Thoracic aorta (tissue), 2 donors: ENCODE measurements around the gene RELL1. TPM values are rescaled to one million over a fixed set of nuclear protein-coding genes. Genes with fewer than 3 reads are reported as not detected.

ENCODE experiments used
- ATAC-seq: fragments of 150-250 bp; one replicate; pipeline ENCODE4 v1.8.0; 2017; ENCODE audit warnings: low read depth; ENCODE audit not compliant: insufficient number of reproducible peaks, low FRiP score
- DNase-seq: peaks from one replicate; pipeline ENCODE4 v3.0.0-alpha.2; 2020; ENCODE audit warnings: low spot score
- H3K27ac ChIP-seq, 2 donors: fragments of 200-600 bp; sonication (generic); 1 replicate in 1 of 2; 2 replicates in 1 of 2; pipeline ENCODE4 v1.5.1; 2016; ENCODE audit warnings: mild to moderate bottlenecking in 2 of 2, moderate library complexity in 2 of 2
- H3K27me3 ChIP-seq: fragments of 200-600 bp; sonication (generic); replicated peaks from 2 replicates; pipeline ENCODE4 v1.6.0; 2016; ENCODE audit warnings: mild to moderate bottlenecking; ENCODE audit not compliant: insufficient read depth
- H3K36me3 ChIP-seq: fragments of 200-600 bp; sonication (generic); one replicate; pipeline ENCODE4 v1.5.1; 2016
- H3K4me1 ChIP-seq, 2 donors: fragments of 200-600 bp; sonication (generic); 1 replicate in 1 of 2; 2 replicates in 1 of 2; pipeline versions ENCODE4 v1.5.1 to v1.6.0; 2016; ENCODE audit warnings: low read depth in 2 of 2, mild to moderate bottlenecking in 1 of 2; ENCODE audit not compliant: control insufficient read depth in 1 of 2
- H3K4me3 ChIP-seq: fragments of 200-600 bp; sonication (generic); 2 replicates; pipeline ENCODE4 v1.5.1; 2016; ENCODE audit warnings: mild to moderate bottlenecking
- H3K9me3 ChIP-seq: fragments of 200-600 bp; sonication (generic); 2 replicates; pipeline ENCODE4 v1.5.1; 2016
- CTCF ChIP-seq: fragments of 200-600 bp; sonication (generic); IDR thresholded peaks from one replicate; pipeline ENCODE4 v1.5.1; 2019; ENCODE audit warnings: antibody characterized with exemption
- total RNA-seq, 2 donors: library from RNA; depleted of rRNA; stranded (reverse); fragments of >200 nt; gene quantifications; one replicate each; pipeline versions ENCODE4 v1.1.0 to v1.2.3, GENCODE V29; 2016

Gene RELL1
- total RNA-seq, 2 donors from 2014 or later, result 46.7 to 69.3 TPM

- TF ChIP-seq CTCF, result no peak
- Histone ChIP-seq H3K4me3 (no peak overlapping the region), H3K9me3 (no peaks in the 10 kb centered on the region), H3K27ac (peak overlapping the region in 1 of 2 donors; percentile 11), H3K36me3 (no peaks in the 10 kb centered on the region), H3K27me3 (no peaks in the 10 kb centered on the region), H3K4me1 (peaks cover 19 to 39% of the 10 kb centered on the region in 2 donors)
- ATAC-seq, result no peak
- no peak for DNase-seq
These were observed 18.7 kb downstream of the RELL1 start for GRCh38 chr4:37667197-37668100.

- peaks cover 22 to 47% of the 10 kb centered on the region in 2 donors for H3K4me1 ChIP-seq
- TF ChIP-seq CTCF, result no peak
- H3K36me3 ChIP-seq, result no peaks in the 10 kb centered on the region
- H3K4me3 ChIP-seq, result no peak overlapping the region
- no peaks in the 10 kb centered on the region for H3K27me3 ChIP-seq
- ATAC-seq (peak; percentile 90), DNase-seq (peak; percentile 15)
- peak overlapping the region in 1 of 2 donors; percentile 44 for H3K27ac ChIP-seq
- no peaks in the 10 kb centered on the region for H3K9me3 ChIP-seq
These were observed 19.5 kb downstream of the RELL1 start for GRCh38 chr4:37666625-37667071.

- H3K27ac ChIP-seq, result peak overlapping the region in 1 of 2 donors; percentile 44
- DNase-seq (no peak), ATAC-seq (no peak)
- no peaks in the 10 kb centered on the region for H3K27me3 ChIP-seq
- no peaks in the 10 kb centered on the region for H3K36me3 ChIP-seq
- TF ChIP-seq CTCF, result no peak
- no peak overlapping the region for H3K4me3 ChIP-seq
- H3K9me3 ChIP-seq, result no peaks in the 10 kb centered on the region
- H3K4me1 ChIP-seq, result peaks cover 22 to 48% of the 10 kb centered on the region in 2 donors
These were observed 20.5 kb downstream of the RELL1 start for GRCh38 chr4:37665333-37666320.

- H3K4me3 ChIP-seq, result no peak overlapping the region
- no peaks in the 10 kb centered on the region for H3K27me3 ChIP-seq
- no peak for DNase-seq
- TF ChIP-seq CTCF, result no peak
- no peaks in the 10 kb centered on the region for H3K36me3 ChIP-seq
- H3K4me1 ChIP-seq, result peaks cover 22 to 48% of the 10 kb centered on the region in 2 donors
- peak overlapping the region in 1 of 2 donors; percentile 44 for H3K27ac ChIP-seq
- H3K9me3 ChIP-seq, result no peaks in the 10 kb centered on the region
- no peak for ATAC-seq
These were observed 21.5 kb downstream of the RELL1 start for GRCh38 chr4:37664696-37665095.

- no peak for TF ChIP-seq CTCF
- DNase-seq (no peak), ATAC-seq (no peak)
- Histone ChIP-seq H3K4me1 (peaks cover 22 to 48% of the 10 kb centered on the region in 2 donors), H3K36me3 (no peaks in the 10 kb centered on the region), H3K9me3 (no peaks in the 10 kb centered on the region), H3K27ac (no peak overlapping the region), H3K27me3 (no peaks in the 10 kb centered on the region), H3K4me3 (no peak overlapping the region)
These were observed 22.6 kb downstream of the RELL1 start for GRCh38 chr4:37663552-37663951.
